HG02571 (cell line): ENCODE results near the gene FAM3B.

ENCODE experiments used
- ATAC-seq: cut with Tn5 transposase; IDR thresholded peaks from one replicate; pipeline ENCODE4 v1.9.1; 2021; ENCODE audit warnings: mild to moderate bottlenecking, moderate library complexity; ENCODE audit not compliant: unreplicated experiment

FAM3B gene

GRCh38 chr21:41317458-41317857, 857 bp downstream of the FAM3B start:
- no peak for ATAC-seq

GRCh38 chr21:41318218-41318617, 1.6 kb downstream of the FAM3B start:
- ATAC-seq: no peak

GRCh38 chr21:41319273-41319672, 2.7 kb downstream of the FAM3B start:
- ATAC-seq: no peak

GRCh38 chr21:41321211-41321907, 4.8 kb downstream of the FAM3B start:
- ATAC-seq: no peak

GRCh38 chr21:41321908-41322495, 5.4 kb downstream of the FAM3B start:
- ATAC-seq: no peak

- ATAC-seq: no peak
These were observed 6.1 kb downstream of the FAM3B start for GRCh38 chr21:41322496-41323382.

- no peak for ATAC-seq
These were observed 8.7 kb downstream of the FAM3B start for GRCh38 chr21:41325138-41325912.

- no peak for ATAC-seq
These were observed 9.9 kb downstream of the FAM3B start for GRCh38 chr21:41326414-41327080.

- ATAC-seq: no peak
These were observed 11.2 kb downstream of the FAM3B start for GRCh38 chr21:41327753-41328152.

- no peak for ATAC-seq
These were observed 12.3 kb downstream of the FAM3B start for GRCh38 chr21:41328660-41329607.

GRCh38 chr21:41333752-41334151, 17.2 kb downstream of the FAM3B start:
- no peak for ATAC-seq

- ATAC-seq: no peak
These were observed 20.9 kb downstream of the FAM3B start for GRCh38 chr21:41337515-41337914.

GRCh38 chr21:41338455-41338854, 21.9 kb downstream of the FAM3B start:
- no peak for ATAC-seq

- no peak for ATAC-seq
These were observed 25.4 kb downstream of the FAM3B start for GRCh38 chr21:41342035-41342434.

GRCh38 chr21:41344146-41344545, 27.5 kb downstream of the FAM3B start:
- no peak for ATAC-seq

- no peak for ATAC-seq
These were observed 28.8 kb downstream of the FAM3B start for GRCh38 chr21:41345356-41345755.

- no peak for ATAC-seq
These were observed 29.5 kb downstream of the FAM3B start for GRCh38 chr21:41345934-41346685.

- ATAC-seq: no peak
These were observed 30.2 kb downstream of the FAM3B start for GRCh38 chr21:41346758-41347157.

GRCh38 chr21:41348434-41348833, 31.8 kb downstream of the FAM3B start:
- no peak for ATAC-seq
